Measurements from ENCODE around the gene DENND2C. TPM values are rescaled to one million over a fixed set of nuclear protein-coding genes. Genes with fewer than 3 reads are reported as not detected.

The DENND2C gene
- total RNA-seq, 1 experiment from 2014 or later: 3.6 TPM

GRCh38 chr1:114554577-114554976, 115.3 kb downstream of the DENND2C start:
- TF ChIP-seq CTCF (conservative IDR thresholded peaks at IDR 0.05): no peak
- H3K4me1 Mint-ChIP-seq: peaks cover 2 to 9% of the 10 kb centered on the region in 2 experiments; a peak in 3 of 4 replicates
- no peak overlapping the region for H3K14ac ChIP-seq (ENCODE audit: insufficient read depth, low read length)
- H3K56ac ChIP-seq (ENCODE audit: insufficient read length, low read depth, low read length): no peak overlapping the region
- no peak overlapping the region for H3K23ac ChIP-seq (ENCODE audit: insufficient read length, low read depth, low read length)
- H3K18ac ChIP-seq (ENCODE audit: insufficient read length, low read depth, low read length): no peak overlapping the region
- H4K8ac ChIP-seq (replicated peaks; ENCODE audit: insufficient read length, low read depth, low read length): no peak overlapping the region
- H3K36me3 Mint-ChIP-seq (ENCODE audit: insufficient read depth in 1 of 3, low read depth in 3 of 3): no peaks in the 10 kb centered on the region
- no peak overlapping the region for H4K91ac ChIP-seq (ENCODE audit: insufficient read length, low read depth, low read length)
- no peak overlapping the region for H3K4me3 Mint-ChIP-seq
- H3K9ac ChIP-seq (ENCODE audit: extremely low read depth, insufficient read length, low read length): no peak overlapping the region
- no peak overlapping the region for H2BK120ac ChIP-seq (ENCODE audit: low read depth, low read length, poor library complexity, severe bottlenecking)
- H4K20me1 ChIP-seq (ENCODE audit: control insufficient read depth, insufficient read depth, insufficient read length): no peaks in the 10 kb centered on the region
- no peak overlapping the region for H2AK5ac ChIP-seq (ENCODE audit: insufficient read length, low read length)
- no peak overlapping the region for H3K27ac Mint-ChIP-seq
- no peak overlapping the region for H2BK5ac ChIP-seq (ENCODE audit: insufficient read length, low read length)
- no peak overlapping the region for H3K4ac ChIP-seq (ENCODE audit: low read depth, low read length)
- H3K4me2 ChIP-seq (ENCODE audit: insufficient read depth, insufficient read length, low read length): no peak overlapping the region
- no peaks in the 10 kb centered on the region for H3K27me3 ChIP-seq (ENCODE audit: insufficient read depth, low read length)
- no peak overlapping the region for H3T11ph ChIP-seq (ENCODE audit: low read length)
- H3K23me2 ChIP-seq (ENCODE audit: insufficient read length, low read depth, low read length, poor library complexity, severe bottlenecking): no peaks in the 10 kb centered on the region
- H3K79me2 ChIP-seq (ENCODE audit: insufficient read depth, low read length): no peaks in the 10 kb centered on the region
- H3K9me3 Mint-ChIP-seq: no peaks in the 10 kb centered on the region
- no peaks in the 10 kb centered on the region for H3K9me3 ChIP-seq (ENCODE audit: control insufficient read depth, low read depth, low read length)
- no peak overlapping the region for H2BK12ac ChIP-seq (ENCODE audit: insufficient read length, low read depth, low read length)
- no peak overlapping the region for H4K5ac ChIP-seq (ENCODE audit: insufficient read length, low read depth, low read length)
- no peaks in the 10 kb centered on the region for H3K27me3 Mint-ChIP-seq (ENCODE audit: low read depth)
- no peak overlapping the region for H2BK15ac ChIP-seq (ENCODE audit: low read depth, low read length)
- no peaks in the 10 kb centered on the region for H3K4me1 ChIP-seq (ENCODE audit: insufficient read depth, low read length)
- no peak for DNase-seq
- no CpG with 5 or more reads among the region's 2 CpGs for WGBS (ENCODE audit: extremely low coverage, insufficient read length, low lambda C conversion rate)
- H2AFZ ChIP-seq (ENCODE audit: low read length): no peak overlapping the region
- H2BK20ac ChIP-seq (ENCODE audit: low read depth, low read length, poor library complexity, severe bottlenecking): no peak overlapping the region
- no peak overlapping the region for H3K27ac ChIP-seq (ENCODE audit: insufficient read length, low read depth, low read length)
- no peaks in the 10 kb centered on the region for H3K79me1 ChIP-seq (ENCODE audit: insufficient read depth, low read depth, low read length, poor library complexity, severe bottlenecking)
